GM23338 (cell line): Measurements from ENCODE around the gene MAGI3. TPM values are rescaled to one million over a fixed set of nuclear protein-coding genes. Genes with fewer than 3 reads are reported as not detected.

Source experiments
- ATAC-seq: fragments of 200-7000 bp; cut with Tn5 transposase; 3 replicates; pipeline ENCODE4 v1.9.1; 2020
- DNase-seq: peaks from one replicate; pipeline ENCODE4 v3.0.0-alpha.2; 2015; ENCODE audit warnings: low spot score
- H2AFZ ChIP-seq: fragments of 200-600 bp; sonication (generic); 2 replicates; pipeline ENCODE4 v1.8.0; 2016; ENCODE audit warnings: antibody characterized with exemption, mild to moderate bottlenecking, moderate library complexity
- H3F3A ChIP-seq: fragments of 200-600 bp; sonication (generic); replicated peaks from 2 replicates; pipeline ENCODE4 v1.8.0; 2017; ENCODE audit warnings: antibody characterized with exemption, mixed run types, low read depth
- H3K27ac ChIP-seq: fragments of 200-600 bp; sonication (generic); 2 replicates; pipeline ENCODE4 v1.6.1; 2016; ENCODE audit warnings: low read depth
- H3K27me3 ChIP-seq: fragments of 200-600 bp; sonication (generic); 2 replicates; pipeline ENCODE4 v1.8.0; 2016; ENCODE audit warnings: mild to moderate bottlenecking, mixed run types, moderate library complexity; ENCODE audit not compliant: insufficient read depth
- H3K36me3 ChIP-seq: fragments of 200-600 bp; sonication (generic); 2 replicates; pipeline ENCODE4 v1.8.0; 2016; ENCODE audit warnings: mild to moderate bottlenecking; ENCODE audit not compliant: insufficient read depth
- H3K4me1 ChIP-seq: fragments of 200-600 bp; sonication (generic); 2 replicates; pipeline ENCODE4 v1.8.0; 2016; ENCODE audit warnings: mild to moderate bottlenecking, moderate library complexity; ENCODE audit not compliant: insufficient read depth
- H3K4me2 ChIP-seq: fragments of 200-600 bp; sonication (generic); 2 replicates; pipeline ENCODE4 v1.7.1; 2017; ENCODE audit warnings: mixed run types
- H3K4me3 ChIP-seq: fragments of 200-600 bp; sonication (generic); 2 replicates; pipeline ENCODE4 v1.6.1; 2016; ENCODE audit warnings: mixed run types
- H3K79me2 ChIP-seq: fragments of 200-600 bp; sonication (generic); replicated peaks from 2 replicates; pipeline ENCODE4 v1.8.0; 2017; ENCODE audit warnings: mild to moderate bottlenecking; ENCODE audit not compliant: insufficient read depth
- H3K9me2 ChIP-seq: fragments of 200-600 bp; sonication (generic); 2 replicates; pipeline ENCODE4 v1.8.0; 2017; ENCODE audit not compliant: insufficient read depth
- H4K20me1 ChIP-seq: fragments of 200-600 bp; sonication (generic); replicated peaks from 2 replicates; pipeline ENCODE4 v1.8.0; 2017; ENCODE audit warnings: mild to moderate bottlenecking; ENCODE audit not compliant: insufficient read depth
- H3K27ac Mint-ChIP-seq: 2 replicates; pipeline ENCODE4 v1.8.0; 2020; ENCODE audit warnings: inconsistent platforms, mild to moderate bottlenecking, moderate library complexity, mixed read lengths
- H3K27me3 Mint-ChIP-seq: 3 replicates; pipeline ENCODE4 v1.8.0; 2022; ENCODE audit warnings: low read depth, mild to moderate bottlenecking, moderate library complexity, mixed read lengths, inconsistent platforms; ENCODE audit not compliant: insufficient read depth, poor library complexity
- H3K36me3 Mint-ChIP-seq: 3 replicates; pipeline ENCODE4 v1.8.0; 2021; ENCODE audit warnings: low read depth, mild to moderate bottlenecking, inconsistent platforms, moderate library complexity, mixed read lengths
- H3K4me1 Mint-ChIP-seq: 3 replicates; pipeline ENCODE4 v1.8.0; 2020; ENCODE audit warnings: mild to moderate bottlenecking, inconsistent platforms, mixed read lengths
- H3K4me3 Mint-ChIP-seq: 3 replicates; pipeline ENCODE4 v1.8.0; 2021; ENCODE audit warnings: moderate library complexity, mild to moderate bottlenecking, inconsistent platforms, mixed read lengths
- H3K9me3 Mint-ChIP-seq: 3 replicates; pipeline ENCODE4 v1.8.0; 2020; ENCODE audit warnings: moderate library complexity, mild to moderate bottlenecking, inconsistent platforms, mixed read lengths
- CREB1 ChIP-seq: fragments of 250-450 bp; sonication (Bioruptor Pico); IDR thresholded peaks from 2 replicates; pipeline ENCODE4 v1.5.0; 2020; ENCODE audit warnings: low read depth, mild to moderate bottlenecking, moderate library complexity
- EZH2 ChIP-seq: fragments of 200-600 bp; sonication (generic); IDR thresholded peaks from one replicate; pipeline ENCODE4 v1.8.0; 2017; ENCODE audit warnings: antibody characterized with exemption, mild to moderate bottlenecking, low read depth; ENCODE audit not compliant: unreplicated experiment
- EZH2phosphoT487 ChIP-seq: fragments of 200-600 bp; sonication (generic); IDR thresholded peaks from one replicate; pipeline ENCODE4 v1.8.1; 2018; ENCODE audit warnings: antibody characterized with exemption; ENCODE audit not compliant: unreplicated experiment
- JUNB ChIP-seq: IDR thresholded peaks from one replicate; pipeline ENCODE4 v1.6.1; 2016; ENCODE audit warnings: antibody characterized with exemption; ENCODE audit not compliant: unreplicated experiment
- NANOG ChIP-seq: IDR thresholded peaks from 2 replicates; pipeline ENCODE4 v1.6.1; 2016; ENCODE audit warnings: antibody characterized with exemption, borderline replicate concordance
- REST ChIP-seq: IDR thresholded peaks from one replicate; pipeline ENCODE4 v1.6.1; 2018; ENCODE audit warnings: antibody characterized with exemption; ENCODE audit not compliant: unreplicated experiment
- STAT1 ChIP-seq: IDR thresholded peaks from one replicate; pipeline ENCODE4 v1.6.1; 2016; ENCODE audit warnings: antibody characterized with exemption; ENCODE audit not compliant: unreplicated experiment
- ZNF331 ChIP-seq: fragments of 250-450 bp; sonication (Bioruptor Pico); IDR thresholded peaks from 2 replicates; pipeline ENCODE4 v1.5.0; 2020; ENCODE audit warnings: low read depth, mild to moderate bottlenecking, moderate library complexity
- polyA plus RNA-seq: library from polyadenylated mRNA; unstranded; fragments of >200 nt; fragmentation: Nextera tagmentation; extraction: Ambion mirVana; gene quantifications from 2 replicates; pipeline ENCODE4 v1.2.1, GENCODE V29; 2016
- total RNA-seq: library from RNA; depleted of rRNA; stranded (reverse); fragments of >200 nt; shearing (Covaris generic); gene quantifications from 2 replicates; pipeline ENCODE4 v1.2.3, GENCODE V29; 2014
- TF ChIP-seq, protein P1 (sequence below): fragments of 250-450 bp; sonication (Bioruptor Pico); IDR thresholded peaks from 2 replicates; pipeline ENCODE4 v1.5.0; 2020; ENCODE audit warnings: mild to moderate bottlenecking, moderate library complexity
- TF ChIP-seq, protein P2 (sequence below), 2 experiments: fragments of 200-600 bp in 1 of 2; sonication (generic) in 1 of 2; conservative IDR thresholded peaks; 2 replicates each; pipeline versions ENCODE4 v1.5.1 to v1.6.1; 2016 to 2017; ENCODE audit warnings: antibody characterized with exemption in 2 of 2, low read depth in 2 of 2, mild to moderate bottlenecking in 2 of 2, moderate library complexity in 1 of 2

MAGI3 gene
- total and polyA plus RNA-seq, 2 experiments from 2014 or later, result 3.9 to 10.0 TPM

DNA sequence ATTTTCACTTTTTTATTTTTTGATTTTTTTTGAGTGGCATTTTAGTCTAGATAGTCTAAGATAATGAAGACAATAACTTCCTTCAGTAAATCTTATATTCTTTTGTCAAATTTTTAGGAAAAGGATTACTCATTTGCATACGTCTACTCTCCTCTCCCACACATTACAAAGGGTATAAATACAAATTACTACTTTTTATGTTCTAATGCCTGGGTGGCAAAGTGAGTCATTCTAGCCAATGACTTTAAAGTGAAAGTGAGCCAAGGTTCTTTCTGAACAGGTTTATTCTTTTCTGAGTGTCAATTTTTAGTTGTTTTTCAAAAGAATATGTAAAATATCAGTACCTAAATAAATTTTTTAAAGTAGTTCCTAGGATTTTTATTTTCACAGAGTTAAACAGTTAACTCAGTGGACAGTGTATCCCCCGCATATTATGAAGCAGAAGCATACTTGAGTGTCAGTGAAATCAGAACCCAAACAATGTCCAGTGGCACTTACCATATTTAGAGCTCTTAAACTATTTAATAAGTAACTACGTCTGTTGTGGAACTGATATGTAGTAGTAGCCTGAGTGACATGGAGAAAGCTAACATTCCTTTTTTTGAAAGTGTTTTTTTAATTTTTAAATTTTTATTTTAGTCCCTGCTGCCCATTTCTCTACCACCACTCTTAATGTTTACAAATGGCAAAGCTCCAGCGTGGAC lies 227.3 kb downstream of the MAGI3 start (continued):
- TF ChIP-seq, protein P1, sequence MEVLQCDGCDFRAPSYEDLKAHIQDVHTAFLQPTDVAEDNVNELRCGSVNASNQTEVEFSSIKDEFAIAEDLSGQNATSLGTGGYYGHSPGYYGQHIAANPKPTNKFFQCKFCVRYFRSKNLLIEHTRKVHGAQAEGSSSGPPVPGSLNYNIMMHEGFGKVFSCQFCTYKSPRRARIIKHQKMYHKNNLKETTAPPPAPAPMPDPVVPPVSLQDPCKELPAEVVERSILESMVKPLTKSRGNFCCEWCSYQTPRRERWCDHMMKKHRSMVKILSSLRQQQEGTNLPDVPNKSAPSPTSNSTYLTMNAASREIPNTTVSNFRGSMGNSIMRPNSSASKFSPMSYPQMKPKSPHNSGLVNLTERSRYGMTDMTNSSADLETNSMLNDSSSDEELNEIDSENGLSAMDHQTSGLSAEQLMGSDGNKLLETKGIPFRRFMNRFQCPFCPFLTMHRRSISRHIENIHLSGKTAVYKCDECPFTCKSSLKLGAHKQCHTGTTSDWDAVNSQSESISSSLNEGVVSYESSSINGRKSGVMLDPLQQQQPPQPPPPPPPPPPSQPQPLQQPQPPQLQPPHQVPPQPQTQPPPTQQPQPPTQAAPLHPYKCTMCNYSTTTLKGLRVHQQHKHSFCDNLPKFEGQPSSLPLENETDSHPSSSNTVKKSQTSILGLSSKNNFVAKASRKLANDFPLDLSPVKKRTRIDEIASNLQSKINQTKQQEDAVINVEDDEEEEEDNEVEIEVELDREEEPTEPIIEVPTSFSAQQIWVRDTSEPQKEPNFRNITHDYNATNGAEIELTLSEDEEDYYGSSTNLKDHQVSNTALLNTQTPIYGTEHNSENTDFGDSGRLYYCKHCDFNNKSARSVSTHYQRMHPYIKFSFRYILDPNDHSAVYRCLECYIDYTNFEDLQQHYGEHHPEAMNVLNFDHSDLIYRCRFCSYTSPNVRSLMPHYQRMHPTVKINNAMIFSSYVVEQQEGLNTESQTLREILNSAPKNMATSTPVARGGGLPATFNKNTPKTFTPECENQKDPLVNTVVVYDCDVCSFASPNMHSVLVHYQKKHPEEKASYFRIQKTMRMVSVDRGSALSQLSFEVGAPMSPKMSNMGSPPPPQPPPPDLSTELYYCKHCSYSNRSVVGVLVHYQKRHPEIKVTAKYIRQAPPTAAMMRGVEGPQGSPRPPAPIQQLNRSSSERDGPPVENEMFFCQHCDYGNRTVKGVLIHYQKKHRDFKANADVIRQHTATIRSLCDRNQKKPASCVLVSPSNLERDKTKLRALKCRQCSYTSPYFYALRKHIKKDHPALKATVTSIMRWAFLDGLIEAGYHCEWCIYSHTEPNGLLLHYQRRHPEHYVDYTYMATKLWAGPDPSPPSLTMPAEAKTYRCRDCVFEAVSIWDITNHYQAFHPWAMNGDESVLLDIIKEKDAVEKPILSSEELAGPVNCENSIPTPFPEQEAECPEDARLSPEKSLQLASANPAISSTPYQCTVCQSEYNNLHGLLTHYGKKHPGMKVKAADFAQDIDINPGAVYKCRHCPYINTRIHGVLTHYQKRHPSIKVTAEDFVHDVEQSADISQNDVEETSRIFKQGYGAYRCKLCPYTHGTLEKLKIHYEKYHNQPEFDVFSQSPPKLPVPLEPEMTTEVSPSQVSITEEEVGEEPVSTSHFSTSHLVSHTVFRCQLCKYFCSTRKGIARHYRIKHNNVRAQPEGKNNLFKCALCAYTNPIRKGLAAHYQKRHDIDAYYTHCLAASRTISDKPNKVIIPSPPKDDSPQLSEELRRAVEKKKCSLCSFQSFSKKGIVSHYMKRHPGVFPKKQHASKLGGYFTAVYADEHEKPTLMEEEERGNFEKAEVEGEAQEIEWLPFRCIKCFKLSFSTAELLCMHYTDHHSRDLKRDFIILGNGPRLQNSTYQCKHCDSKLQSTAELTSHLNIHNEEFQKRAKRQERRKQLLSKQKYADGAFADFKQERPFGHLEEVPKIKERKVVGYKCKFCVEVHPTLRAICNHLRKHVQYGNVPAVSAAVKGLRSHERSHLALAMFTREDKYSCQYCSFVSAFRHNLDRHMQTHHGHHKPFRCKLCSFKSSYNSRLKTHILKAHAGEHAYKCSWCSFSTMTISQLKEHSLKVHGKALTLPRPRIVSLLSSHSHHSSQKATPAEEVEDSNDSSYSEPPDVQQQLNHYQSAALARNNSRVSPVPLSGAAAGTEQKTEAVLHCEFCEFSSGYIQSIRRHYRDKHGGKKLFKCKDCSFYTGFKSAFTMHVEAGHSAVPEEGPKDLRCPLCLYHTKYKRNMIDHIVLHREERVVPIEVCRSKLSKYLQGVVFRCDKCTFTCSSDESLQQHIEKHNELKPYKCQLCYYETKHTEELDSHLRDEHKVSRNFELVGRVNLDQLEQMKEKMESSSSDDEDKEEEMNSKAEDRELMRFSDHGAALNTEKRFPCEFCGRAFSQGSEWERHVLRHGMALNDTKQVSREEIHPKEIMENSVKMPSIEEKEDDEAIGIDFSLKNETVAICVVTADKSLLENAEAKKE, result no peak
- no peak for TF ChIP-seq EZH2
- no peak for TF ChIP-seq NANOG
- TF ChIP-seq STAT1, result no peak

GRCh38 chr1:113628997-113629396 lies 238.7 kb downstream of the MAGI3 start:
- no peak overlapping the region for H2AFZ ChIP-seq
- no peaks in the 10 kb centered on the region for H4K20me1 ChIP-seq
- ATAC-seq (no peak), DNase-seq (no peak)
- peaks cover 7% of the 10 kb centered on the region; the same call in 2 of the 3 replicates for H3K9me3 Mint-ChIP-seq
- H3F3A ChIP-seq, result no peaks in the 10 kb centered on the region
- no peaks in the 10 kb centered on the region for H3K27me3 ChIP-seq
- peaks cover 7% of the 10 kb centered on the region for H3K4me1 Mint-ChIP-seq
- no peak overlapping the region for H3K4me2 ChIP-seq
- no peak overlapping the region for H3K27ac ChIP-seq
- H3K27me3 Mint-ChIP-seq, result no peaks in the 10 kb centered on the region
- no peaks in the 10 kb centered on the region for H3K79me2 ChIP-seq
- H3K36me3 ChIP-seq, result 0 out of 2 replicates have a peak, but pooled peaks cover 3% of the 10 kb centered on the region
- no peaks in the 10 kb centered on the region; the same call in 1 of the 2 replicates for H3K9me2 ChIP-seq
- no peaks in the 10 kb centered on the region for H3K4me1 ChIP-seq
- H3K4me3 Mint-ChIP-seq, result no peak overlapping the region
- H3K4me3 ChIP-seq, result no peak overlapping the region
- H3K36me3 Mint-ChIP-seq, result peaks cover 8% of the 10 kb centered on the region
- no peak overlapping the region for H3K27ac Mint-ChIP-seq
- TF ChIP-seq REST (no peak), EZH2phosphoT487 (no peak), ZNF331 (CRISPR knock-in tag) (no peak), NANOG (no peak), JUNB (no peak), STAT1 (no peak), CREB1 (CRISPR knock-in tag) (no peak), EZH2 (no peak)
- TF ChIP-seq, protein P2, sequence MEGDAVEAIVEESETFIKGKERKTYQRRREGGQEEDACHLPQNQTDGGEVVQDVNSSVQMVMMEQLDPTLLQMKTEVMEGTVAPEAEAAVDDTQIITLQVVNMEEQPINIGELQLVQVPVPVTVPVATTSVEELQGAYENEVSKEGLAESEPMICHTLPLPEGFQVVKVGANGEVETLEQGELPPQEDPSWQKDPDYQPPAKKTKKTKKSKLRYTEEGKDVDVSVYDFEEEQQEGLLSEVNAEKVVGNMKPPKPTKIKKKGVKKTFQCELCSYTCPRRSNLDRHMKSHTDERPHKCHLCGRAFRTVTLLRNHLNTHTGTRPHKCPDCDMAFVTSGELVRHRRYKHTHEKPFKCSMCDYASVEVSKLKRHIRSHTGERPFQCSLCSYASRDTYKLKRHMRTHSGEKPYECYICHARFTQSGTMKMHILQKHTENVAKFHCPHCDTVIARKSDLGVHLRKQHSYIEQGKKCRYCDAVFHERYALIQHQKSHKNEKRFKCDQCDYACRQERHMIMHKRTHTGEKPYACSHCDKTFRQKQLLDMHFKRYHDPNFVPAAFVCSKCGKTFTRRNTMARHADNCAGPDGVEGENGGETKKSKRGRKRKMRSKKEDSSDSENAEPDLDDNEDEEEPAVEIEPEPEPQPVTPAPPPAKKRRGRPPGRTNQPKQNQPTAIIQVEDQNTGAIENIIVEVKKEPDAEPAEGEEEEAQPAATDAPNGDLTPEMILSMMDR (conservative IDR thresholded peaks at IDR 0.05; ENCODE audit: low read depth in 2 of 2), result no peak
